Left ventricle myocardium inferior (tissue), 1 donor: Measurements from ENCODE around the gene TM9SF2. TPM values are rescaled to one million over a fixed set of nuclear protein-coding genes. Genes with fewer than 3 reads are reported as not detected.

ENCODE experiments used
- DNase-seq: peaks from one replicate; pipeline ENCODE4 v3.0.0-alpha.2; 2020
- H3K27ac ChIP-seq: fragments of 200-600 bp; replicated peaks from 2 replicates; pipeline ENCODE4 v1.8.0; 2021
- H3K27me3 ChIP-seq: fragments of 200-600 bp; 2 replicates; pipeline ENCODE4 v1.8.0; 2021; ENCODE audit warnings: low read depth
- H3K36me3 ChIP-seq: fragments of 200-600 bp; 2 replicates; pipeline ENCODE4 v1.8.0; 2021
- H3K4me1 ChIP-seq: fragments of 200-600 bp; 2 replicates; pipeline ENCODE4 v1.8.0; 2021
- H3K4me3 ChIP-seq: fragments of 200-600 bp; 2 replicates; pipeline ENCODE4 v1.8.0; 2021; ENCODE audit warnings: mild to moderate bottlenecking, moderate library complexity
- H3K9me3 ChIP-seq: fragments of 200-600 bp; replicated peaks from 2 replicates; pipeline ENCODE4 v1.8.0; 2021
- CTCF ChIP-seq: fragments of 200-600 bp; IDR thresholded peaks from 2 replicates; pipeline ENCODE4 v1.8.0; 2021; ENCODE audit warnings: antibody characterized with exemption, mild to moderate bottlenecking, borderline replicate concordance
- intact Hi-C: fragments of 100-400 bp; cut with micrococcal nuclease; formaldehyde crosslinking; loops from one replicate; pipeline ENCODE4 v1.11.0; 2022
- total RNA-seq: library from RNA; stranded (reverse); fragmentation: NEBNext Ultra II Directional; extraction: Animal tissue kit (Norgen Biotek cat#: 25700); gene quantifications from one replicate; pipeline ENCODE4 v1.2.1, GENCODE V29; 2021
- donor health status: DM: no; HTN: yes; CAD: no; lungs with severe emphysema.

TM9SF2 gene
- total RNA-seq, 1 donor from 2014 or later = 55.1 TPM

GRCh38 chr13:99553033-99553432 is 51.8 kb downstream of the TM9SF2 start:
- H3K36me3 ChIP-seq = peaks cover 98% of the 10 kb centered on the region
- DNase-seq = no peak
- no peak for TF ChIP-seq CTCF
- H3K4me3 ChIP-seq = no peak overlapping the region
- H3K27me3 ChIP-seq = no peaks in the 10 kb centered on the region
- no peaks in the 10 kb centered on the region for H3K9me3 ChIP-seq
- H3K4me1 ChIP-seq = peaks cover 3% of the 10 kb centered on the region
- H3K27ac ChIP-seq = no peak overlapping the region
- intact Hi-C loops = no loop called here

- no peak for DNase-seq
- no peak for TF ChIP-seq CTCF
- no peak overlapping the region for H3K4me3 ChIP-seq
- no peaks in the 10 kb centered on the region for H3K9me3 ChIP-seq
- H3K4me1 ChIP-seq = no peaks in the 10 kb centered on the region
- H3K27ac ChIP-seq = no peak overlapping the region
- intact Hi-C loops = no loop called here
- H3K27me3 ChIP-seq = no peaks in the 10 kb centered on the region
- peaks cover 97% of the 10 kb centered on the region for H3K36me3 ChIP-seq
Observed at GRCh38 chr13:99555149-99555548, 53.9 kb downstream of the TM9SF2 start.

GRCh38 chr13:99556867-99557443 is 55.7 kb downstream of the TM9SF2 start:
- H3K9me3 ChIP-seq = no peaks in the 10 kb centered on the region
- peaks cover 94% of the 10 kb centered on the region for H3K36me3 ChIP-seq
- TF ChIP-seq CTCF = no peak
- no peak overlapping the region for H3K4me3 ChIP-seq
- H3K27me3 ChIP-seq = no peaks in the 10 kb centered on the region
- no peak for DNase-seq
- H3K27ac ChIP-seq = no peak overlapping the region
- intact Hi-C loops = no loop called here
- no peaks in the 10 kb centered on the region for H3K4me1 ChIP-seq

- no peak for DNase-seq
- Histone ChIP-seq H3K4me1 (no peaks in the 10 kb centered on the region), H3K36me3 (peaks cover 86% of the 10 kb centered on the region), H3K27me3 (no peaks in the 10 kb centered on the region), H3K27ac (no peak overlapping the region), H3K9me3 (no peaks in the 10 kb centered on the region), H3K4me3 (no peak overlapping the region)
- intact Hi-C loops = no loop called here
- no peak for TF ChIP-seq CTCF
Observed at GRCh38 chr13:99558570-99559180, 57.4 kb downstream of the TM9SF2 start.

GRCh38 chr13:99559560-99559959 is 58.3 kb downstream of the TM9SF2 start:
- no peaks in the 10 kb centered on the region for H3K4me1 ChIP-seq
- intact Hi-C loops = no loop called here
- H3K4me3 ChIP-seq = no peak overlapping the region
- H3K36me3 ChIP-seq = peaks cover 86% of the 10 kb centered on the region
- no peak for TF ChIP-seq CTCF
- H3K9me3 ChIP-seq = no peaks in the 10 kb centered on the region
- no peak for DNase-seq
- no peak overlapping the region for H3K27ac ChIP-seq
- no peaks in the 10 kb centered on the region for H3K27me3 ChIP-seq
